GM13976 (cell line): Measurements from ENCODE around the gene ABLIM3.
A peak's percentile ranks its signal among the peaks of the same experiment; 100 is the strongest.

ENCODE experiments used
- DNase-seq: peaks from one replicate; pipeline ENCODE4 v3.0.0; 2012; ENCODE audit warnings: low spot score
- in situ Hi-C: fragments of 300-500 bp; cut with MboI; formaldehyde crosslinking; loops from one replicate; pipeline ENCODE4 v1.12.0; 2022; ENCODE audit warnings: low sequenced_read_pairs, mixed read lengths, inconsistent platforms; ENCODE audit not compliant: unreplicated experiment
- TF ChIP-seq, protein P1 (sequence below): IDR thresholded peaks from 2 replicates; pipeline ENCODE4 v1.5.1; 2012; ENCODE audit warnings: borderline replicate concordance, mild to moderate bottlenecking; ENCODE audit not compliant: insufficient read depth; ENCODE audit errors: extremely low read depth, missing control alignments, control extremely low read depth

Gene ABLIM3

DNA sequence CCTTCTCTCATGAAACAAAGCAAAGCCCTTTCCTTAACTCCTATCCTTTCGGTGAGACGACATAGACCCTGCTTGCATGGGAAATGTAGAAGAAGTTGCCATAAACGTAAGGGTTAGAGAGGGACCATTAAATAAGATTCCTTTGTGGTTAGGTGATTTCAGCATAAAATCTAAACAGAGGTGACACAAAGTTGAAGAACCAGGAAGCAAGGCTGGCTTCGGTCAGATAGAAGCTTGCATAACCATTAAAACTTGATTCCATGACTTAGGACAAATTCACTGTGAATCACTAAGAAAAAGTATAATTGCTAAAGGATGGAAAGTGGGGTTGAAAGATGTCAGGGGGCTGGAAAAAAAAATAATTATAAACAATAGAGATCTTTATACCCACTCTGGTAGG is 30.9 kb upstream of the ABLIM3 start:
- in situ Hi-C loops, result no loop called here

DNA sequence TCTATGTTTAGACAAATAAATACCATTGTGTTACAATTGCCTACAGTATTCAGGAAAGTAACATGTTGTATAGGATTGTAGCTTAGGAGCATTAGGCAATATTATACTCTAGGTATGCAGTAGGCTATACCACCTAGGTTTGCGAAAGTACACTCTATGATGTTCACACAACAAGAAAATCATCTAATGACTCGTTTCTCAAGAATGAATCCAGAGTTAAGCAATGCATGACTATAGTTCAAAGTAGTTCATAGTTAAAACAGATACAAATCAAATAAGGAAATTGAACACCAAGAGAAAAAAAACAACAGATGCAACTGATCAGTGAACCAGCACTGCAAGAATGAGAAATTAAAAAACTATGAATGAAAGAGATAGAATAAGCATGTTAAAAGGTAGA is 27.6 kb upstream of the ABLIM3 start:
- in situ Hi-C loops, result no loop called here
- TF ChIP-seq, protein P1, sequence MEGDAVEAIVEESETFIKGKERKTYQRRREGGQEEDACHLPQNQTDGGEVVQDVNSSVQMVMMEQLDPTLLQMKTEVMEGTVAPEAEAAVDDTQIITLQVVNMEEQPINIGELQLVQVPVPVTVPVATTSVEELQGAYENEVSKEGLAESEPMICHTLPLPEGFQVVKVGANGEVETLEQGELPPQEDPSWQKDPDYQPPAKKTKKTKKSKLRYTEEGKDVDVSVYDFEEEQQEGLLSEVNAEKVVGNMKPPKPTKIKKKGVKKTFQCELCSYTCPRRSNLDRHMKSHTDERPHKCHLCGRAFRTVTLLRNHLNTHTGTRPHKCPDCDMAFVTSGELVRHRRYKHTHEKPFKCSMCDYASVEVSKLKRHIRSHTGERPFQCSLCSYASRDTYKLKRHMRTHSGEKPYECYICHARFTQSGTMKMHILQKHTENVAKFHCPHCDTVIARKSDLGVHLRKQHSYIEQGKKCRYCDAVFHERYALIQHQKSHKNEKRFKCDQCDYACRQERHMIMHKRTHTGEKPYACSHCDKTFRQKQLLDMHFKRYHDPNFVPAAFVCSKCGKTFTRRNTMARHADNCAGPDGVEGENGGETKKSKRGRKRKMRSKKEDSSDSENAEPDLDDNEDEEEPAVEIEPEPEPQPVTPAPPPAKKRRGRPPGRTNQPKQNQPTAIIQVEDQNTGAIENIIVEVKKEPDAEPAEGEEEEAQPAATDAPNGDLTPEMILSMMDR, result no peak
- no peak for DNase-seq

More for the DNA sequence above, 30.9 kb upstream of the ABLIM3 start:
- TF ChIP-seq, protein P1, result no peak
- DNase-seq, result no peak

DNA sequence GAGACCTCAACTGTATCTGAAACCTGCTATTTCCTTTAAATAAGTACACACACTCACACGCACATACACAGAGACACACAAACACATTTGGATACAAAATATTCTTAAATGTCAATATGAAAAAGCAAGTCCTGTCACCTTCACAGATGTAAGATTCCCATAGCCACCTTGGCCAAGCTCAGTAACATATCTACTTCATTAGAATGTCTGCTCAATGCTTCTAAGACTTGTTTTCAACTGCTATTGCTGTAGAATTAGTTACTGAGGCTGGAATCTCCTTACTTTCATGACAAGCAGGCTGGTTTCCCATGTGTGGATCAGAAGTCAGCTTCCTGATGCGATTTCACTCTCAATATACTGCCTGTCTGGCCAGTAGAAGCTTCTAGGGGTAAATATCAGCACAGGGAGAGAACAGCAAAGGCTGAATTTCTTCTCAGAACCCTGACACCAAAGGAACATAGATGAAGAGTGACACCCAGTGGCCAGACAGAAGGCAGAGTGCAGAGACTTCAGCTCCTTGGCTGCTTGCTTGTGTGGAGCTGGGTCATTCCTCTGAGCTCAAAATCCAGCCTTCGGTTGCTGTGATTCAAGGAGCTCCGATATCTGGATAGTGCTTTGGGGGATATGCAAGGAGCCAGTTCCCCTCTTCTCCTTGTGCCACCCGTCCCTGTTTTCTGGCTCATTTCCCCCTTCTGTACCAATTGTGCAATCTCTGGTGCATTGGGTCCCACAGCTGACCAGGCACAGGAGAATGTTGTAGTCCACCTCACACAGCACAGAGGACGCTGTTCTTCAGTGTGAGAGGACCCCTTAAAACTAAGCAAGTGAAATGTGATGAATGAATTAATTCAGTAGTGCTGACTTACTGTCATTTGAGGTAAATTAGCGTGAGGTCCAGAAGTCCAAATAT is 26.6 kb upstream of the ABLIM3 start:
- TF ChIP-seq, protein P1, result peak; percentile 66
- DNase-seq, result no peak
- in situ Hi-C loops, result no loop called here

DNA sequence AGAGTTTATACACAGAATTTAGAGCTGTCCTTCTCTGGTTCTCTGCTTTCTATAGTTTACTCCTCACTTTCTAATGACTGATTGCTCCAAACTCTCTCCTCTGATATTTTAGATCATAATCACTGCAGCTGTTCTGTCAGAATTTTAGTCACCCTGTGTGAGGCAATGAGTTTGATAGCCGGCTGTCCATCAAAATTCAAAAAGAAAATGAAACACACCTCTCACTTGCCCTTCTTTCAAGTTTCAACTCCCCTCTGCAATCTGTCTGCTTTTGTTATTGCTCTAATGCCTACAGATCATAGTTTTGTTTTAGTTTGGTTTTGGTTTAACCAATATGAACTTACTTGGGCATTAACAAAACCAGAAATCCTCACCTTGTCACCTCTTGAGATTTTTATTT is 23.3 kb upstream of the ABLIM3 start:
- TF ChIP-seq, protein P1, result no peak
- in situ Hi-C loops, result no loop called here
- no peak for DNase-seq

DNA sequence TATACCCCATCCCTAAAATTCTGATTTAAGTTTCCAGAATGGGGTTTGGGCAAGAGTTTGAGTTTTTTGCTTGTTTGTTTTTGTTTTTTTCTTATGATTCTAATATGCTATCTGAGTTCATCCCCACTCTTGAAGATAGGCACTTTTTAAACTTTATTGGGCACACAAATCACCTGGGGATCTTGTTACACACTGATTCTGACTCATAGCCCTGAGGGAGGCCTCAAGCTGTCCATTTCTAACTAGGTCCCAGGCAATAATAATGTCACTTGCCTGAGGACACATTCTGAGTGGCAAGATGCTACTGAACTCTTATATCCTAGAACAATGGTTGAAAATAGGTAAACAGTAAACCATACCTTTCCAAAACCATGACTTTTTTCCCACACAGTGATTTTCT is 22.8 kb upstream of the ABLIM3 start:
- TF ChIP-seq, protein P1, result no peak
- no peak for DNase-seq
- in situ Hi-C loops, result no loop called here

DNA sequence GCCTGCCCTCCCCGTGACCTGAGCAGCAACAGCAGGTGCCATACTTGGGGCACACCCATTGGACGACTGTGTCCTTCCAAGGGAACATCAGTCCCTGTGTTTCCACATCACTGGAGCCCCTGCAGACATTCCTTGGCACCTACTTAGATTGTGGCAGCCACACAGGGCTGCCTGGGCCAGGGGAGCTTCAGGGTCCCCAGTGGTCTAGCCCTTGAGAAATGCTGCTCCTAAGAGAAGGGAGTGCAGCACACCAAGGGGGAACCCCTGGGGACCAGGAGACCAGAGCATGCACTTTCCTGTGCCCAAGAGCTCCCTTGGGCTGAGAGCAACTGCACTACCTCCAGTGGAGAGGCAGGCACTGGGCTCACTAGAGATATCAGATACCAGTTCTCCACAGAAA is 20.1 kb upstream of the ABLIM3 start:
- in situ Hi-C loops, result loop anchor here (10.0 kb wide), 1 partner anchor 144 kb away; no protein-coding TSS in a partner anchor
- DNase-seq, result no peak
- TF ChIP-seq, protein P1, result no peak

DNA sequence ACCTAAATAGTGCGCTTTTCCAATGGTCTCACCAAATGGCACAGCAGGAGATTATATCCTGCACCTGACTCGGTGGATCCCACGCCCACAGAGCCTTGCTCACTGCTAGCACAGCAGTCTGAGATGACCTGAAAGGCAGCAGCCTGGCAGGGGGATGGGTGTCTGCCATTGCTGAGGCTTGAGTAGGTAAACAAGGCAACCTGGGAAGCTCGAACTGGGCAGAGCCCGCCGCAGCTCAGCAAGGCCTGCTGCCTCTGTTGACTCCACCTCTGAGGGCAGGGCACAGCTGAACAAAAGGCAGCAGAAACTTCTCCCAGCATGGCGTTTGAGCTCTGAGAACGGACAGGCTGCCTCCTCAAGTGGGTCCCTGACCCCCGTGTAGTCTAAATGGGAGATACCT is 18.1 kb upstream of the ABLIM3 start:
- DNase-seq, result no peak
- in situ Hi-C loops, result loop anchor here (10.0 kb wide), 1 partner anchor 142 kb away; no protein-coding TSS in a partner anchor
- TF ChIP-seq, protein P1, result no peak
